PFSK-1 (cell line): ENCODE measurements around the gene BUB1B.

Source experiments
- REST ChIP-seq, 2 experiments: IDR thresholded peaks; 2 replicates each; pipeline versions ENCODE4 v1.6.1 to v1.8.0; 2011 to 2012; ENCODE audit warnings: low read depth in 2 of 2, low read length in 2 of 2, control low read depth in 1 of 2, inconsistent platforms in 1 of 2, mild to moderate bottlenecking in 1 of 2, moderate library complexity in 1 of 2; ENCODE audit not compliant: insufficient read depth in 1 of 2
- TAF1 ChIP-seq: IDR thresholded peaks from 2 replicates; pipeline ENCODE4 v1.6.1; 2012; ENCODE audit warnings: low read length, control low read depth, borderline replicate concordance; ENCODE audit not compliant: insufficient read depth

GRCh38 chr15:40160689-40161688 lies at the start of gene BUB1B:
- TF ChIP-seq REST (IDR thresholded peaks at IDR 0.05; ENCODE audit: insufficient read depth in 1 of 2, low read depth in 2 of 2, low read length in 2 of 2): no peak
- peak; percentile 53; the same call in 1 of the 2 replicates for TF ChIP-seq TAF1
